Choroid plexus epithelial cell (primary cell): ENCODE measurements around the gene VSIG4.

ENCODE experiments used
- DNase-seq: peaks from one replicate; pipeline ENCODE4 v3.0.0-alpha.2; 2010; ENCODE audit warnings: low read depth
- H3K4me3 ChIP-seq: 2 replicates; pipeline ENCODE4 v1.5.1; 2011; ENCODE audit warnings: low read depth, mild to moderate bottlenecking, control low read depth, low read length, moderate library complexity
- TF ChIP-seq, protein P1 (sequence below): conservative IDR thresholded peaks from 2 replicates; pipeline ENCODE4 v1.5.1; 2011; ENCODE audit warnings: low read depth, mild to moderate bottlenecking, control low read depth, inconsistent platforms, low read length, moderate library complexity

Gene VSIG4

DNA sequence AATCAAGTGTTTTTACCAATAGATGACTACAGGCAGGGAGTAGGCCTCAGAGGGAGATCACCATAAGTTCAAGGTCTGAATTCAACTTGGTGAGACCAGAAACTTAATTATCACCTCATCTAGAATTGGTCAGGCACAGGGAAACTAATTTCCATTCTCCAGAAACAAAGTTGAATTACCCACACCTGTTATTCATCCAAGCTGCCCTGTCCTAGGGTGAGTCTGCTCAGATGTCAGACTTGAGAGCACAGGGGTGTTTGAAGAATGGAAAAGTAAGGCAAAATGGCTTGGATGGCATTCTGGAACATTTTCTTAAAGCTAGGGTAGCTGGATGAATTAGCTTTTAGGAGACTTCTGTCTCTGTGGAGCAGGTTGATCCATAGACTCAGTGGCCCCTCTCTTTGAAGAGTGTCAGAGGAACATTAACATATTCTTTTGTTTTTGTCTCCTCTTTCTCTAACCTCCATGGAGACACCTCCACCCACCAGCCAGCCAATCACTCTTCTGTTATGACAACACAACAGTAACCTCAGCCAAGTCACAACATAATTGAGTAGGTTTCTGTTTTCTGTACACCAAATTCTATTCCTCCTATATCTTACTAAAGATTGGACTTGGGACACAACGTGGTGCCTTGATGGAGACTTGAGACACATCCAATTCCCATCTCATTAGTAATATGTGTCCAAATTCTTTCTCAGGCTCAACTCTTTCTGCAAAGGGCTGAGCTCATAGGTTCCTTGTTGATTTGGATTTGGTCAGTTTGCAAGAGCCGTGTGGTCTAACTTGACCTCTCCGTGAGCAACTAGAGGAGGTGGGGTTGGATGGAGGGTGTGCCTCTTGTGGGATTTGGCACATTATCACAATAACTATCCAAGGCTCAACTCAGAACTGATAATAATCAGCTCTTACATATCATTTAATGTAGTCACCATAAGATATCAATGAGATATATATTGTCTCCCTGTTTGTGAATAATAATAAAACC is 45.1 kb downstream of the VSIG4 start:
- no peak overlapping the region for H3K4me3 ChIP-seq
- DNase-seq: no peak
- TF ChIP-seq, protein P1, sequence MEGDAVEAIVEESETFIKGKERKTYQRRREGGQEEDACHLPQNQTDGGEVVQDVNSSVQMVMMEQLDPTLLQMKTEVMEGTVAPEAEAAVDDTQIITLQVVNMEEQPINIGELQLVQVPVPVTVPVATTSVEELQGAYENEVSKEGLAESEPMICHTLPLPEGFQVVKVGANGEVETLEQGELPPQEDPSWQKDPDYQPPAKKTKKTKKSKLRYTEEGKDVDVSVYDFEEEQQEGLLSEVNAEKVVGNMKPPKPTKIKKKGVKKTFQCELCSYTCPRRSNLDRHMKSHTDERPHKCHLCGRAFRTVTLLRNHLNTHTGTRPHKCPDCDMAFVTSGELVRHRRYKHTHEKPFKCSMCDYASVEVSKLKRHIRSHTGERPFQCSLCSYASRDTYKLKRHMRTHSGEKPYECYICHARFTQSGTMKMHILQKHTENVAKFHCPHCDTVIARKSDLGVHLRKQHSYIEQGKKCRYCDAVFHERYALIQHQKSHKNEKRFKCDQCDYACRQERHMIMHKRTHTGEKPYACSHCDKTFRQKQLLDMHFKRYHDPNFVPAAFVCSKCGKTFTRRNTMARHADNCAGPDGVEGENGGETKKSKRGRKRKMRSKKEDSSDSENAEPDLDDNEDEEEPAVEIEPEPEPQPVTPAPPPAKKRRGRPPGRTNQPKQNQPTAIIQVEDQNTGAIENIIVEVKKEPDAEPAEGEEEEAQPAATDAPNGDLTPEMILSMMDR: no peak

DNA sequence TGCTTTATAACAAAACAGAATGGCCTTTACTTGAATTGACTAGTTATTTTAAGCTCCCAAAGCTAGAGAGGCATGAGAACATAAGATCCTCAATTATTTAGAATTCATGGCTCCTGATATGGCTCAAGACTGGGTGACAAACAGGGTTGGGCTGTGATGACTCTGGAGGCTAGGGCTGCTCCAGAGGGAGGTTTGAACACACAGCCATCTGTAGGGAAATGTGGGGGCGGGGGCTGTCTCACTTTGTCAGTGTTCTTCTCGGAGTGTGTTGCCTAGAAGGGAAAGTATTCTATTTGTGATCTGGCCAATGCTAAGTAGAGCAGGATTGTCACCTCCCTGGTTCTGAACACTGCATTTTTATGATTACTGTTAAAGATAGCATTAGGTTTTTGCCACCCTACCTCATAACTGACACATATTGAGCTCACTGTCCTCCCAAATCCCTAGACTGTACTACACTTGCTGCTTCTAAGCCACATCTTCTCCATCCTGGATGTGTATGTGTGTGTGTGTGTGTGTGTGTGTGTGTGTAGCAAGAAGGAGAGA is 45.9 kb downstream of the VSIG4 start:
- TF ChIP-seq, protein P1: no peak
- H3K4me3 ChIP-seq: no peak overlapping the region
- DNase-seq: no peak

DNA sequence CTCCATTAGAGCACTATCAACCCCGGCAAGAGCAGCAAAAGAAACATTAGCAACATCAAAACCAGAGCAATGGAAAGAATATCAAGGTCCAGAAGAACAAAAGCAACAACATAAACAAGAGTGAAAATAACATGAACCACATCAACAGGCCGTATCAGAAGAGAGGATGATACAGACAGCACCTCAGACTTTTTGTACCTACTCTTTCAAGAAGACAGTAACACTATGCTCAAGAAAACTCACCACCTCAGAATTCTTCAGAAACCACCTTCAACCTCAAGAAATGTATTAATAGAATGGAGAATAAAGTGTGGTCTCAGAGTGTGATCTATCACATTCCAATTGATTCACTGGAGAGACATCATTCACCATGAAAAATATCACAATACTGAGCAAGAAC is 46.5 kb downstream of the VSIG4 start:
- DNase-seq: no peak
- TF ChIP-seq, protein P1: no peak
- H3K4me3 ChIP-seq: no peak overlapping the region

DNA sequence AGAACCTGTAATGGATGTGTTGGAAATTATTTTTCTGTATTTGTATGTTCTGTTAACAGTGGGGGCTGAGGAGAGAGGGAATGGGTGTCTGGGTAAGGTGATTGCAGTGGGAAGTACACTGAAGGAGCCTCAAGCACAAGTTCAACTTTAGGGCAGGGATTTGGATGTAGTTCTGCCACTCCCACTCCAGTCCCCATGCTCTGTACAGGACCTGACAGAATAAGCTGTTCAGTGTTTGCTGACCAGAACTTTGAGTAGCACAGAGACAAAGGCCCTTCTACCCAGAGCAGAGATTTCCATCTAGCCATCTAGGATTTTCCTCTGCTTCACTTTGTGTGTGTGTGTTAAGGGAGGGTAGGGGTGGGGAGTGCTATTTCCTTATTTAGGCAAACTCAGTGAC is 49.2 kb downstream of the VSIG4 start:
- no peak for DNase-seq
- TF ChIP-seq, protein P1: no peak
- H3K4me3 ChIP-seq: no peak overlapping the region

DNA sequence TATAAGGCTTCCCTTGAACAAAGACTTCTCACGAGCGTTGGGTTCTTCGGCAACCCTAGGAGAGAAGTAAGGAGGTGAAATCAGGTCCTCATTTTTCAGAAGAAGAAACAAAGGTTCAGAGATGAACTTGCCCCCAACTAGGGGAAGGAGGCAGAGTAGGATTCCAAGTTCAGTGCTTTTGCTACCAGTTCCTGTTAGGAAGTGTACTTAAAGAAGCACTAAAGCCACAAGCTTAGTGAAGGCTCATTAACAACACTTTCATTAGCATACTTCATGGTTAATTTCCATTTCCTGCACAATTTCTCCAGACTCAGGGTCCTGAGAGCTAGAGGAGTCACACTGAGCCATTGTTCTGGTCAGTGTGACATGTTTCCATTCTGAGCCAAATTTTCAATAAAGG is 52.1 kb downstream of the VSIG4 start:
- DNase-seq: no peak
- TF ChIP-seq, protein P1: no peak
- no peak overlapping the region for H3K4me3 ChIP-seq

DNA sequence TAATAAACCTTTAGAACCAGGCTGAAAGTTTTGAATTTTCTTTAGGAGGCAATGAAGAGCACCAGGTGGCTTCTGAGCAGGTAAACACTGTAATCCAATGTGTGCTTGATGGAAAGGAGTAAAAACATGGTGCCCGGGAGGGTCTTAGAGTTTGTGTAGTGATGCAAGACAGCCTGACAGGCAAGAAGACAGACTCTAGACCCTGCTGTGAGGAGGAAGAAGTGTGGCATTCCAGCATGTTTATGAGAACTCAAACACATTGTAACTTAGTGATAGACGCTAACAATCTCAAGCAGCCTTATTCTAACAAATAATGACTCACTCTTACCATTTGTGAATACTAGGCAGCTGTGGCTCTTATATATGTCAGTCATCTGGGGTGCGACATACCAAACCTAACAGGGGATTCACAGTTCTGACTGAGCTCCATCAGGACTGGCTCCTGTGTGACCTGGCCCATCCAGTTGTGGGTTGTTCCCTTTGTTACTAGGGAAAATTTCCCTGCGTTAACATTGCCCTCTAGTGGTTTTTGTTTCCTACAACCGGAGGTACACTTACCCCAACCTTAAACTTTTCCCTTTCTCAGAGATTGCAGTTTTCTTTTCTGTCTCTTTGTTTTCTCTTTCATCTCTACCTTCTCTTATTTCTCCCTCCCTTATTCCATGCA is 53.8 kb downstream of the VSIG4 start:
- peak; percentile 67 for DNase-seq
- H3K4me3 ChIP-seq: no peak overlapping the region
- TF ChIP-seq, protein P1: peak; percentile 62
